Transverse colon (tissue), 4 donors: ENCODE data around the gene PCNX1. TPM values are rescaled to one million over a fixed set of nuclear protein-coding genes. Genes with fewer than 3 reads are reported as not detected.

Experiments used
- DNase-seq: peaks from one replicate; pipeline ENCODE4 v3.0.0-alpha.2; 2019
- H3K27ac ChIP-seq, 4 donors: fragments of 200-600 bp; sonication (generic); 2 replicates each; pipeline ENCODE4 v1.5.1; 2016 to 2018; ENCODE audit warnings: inconsistent platforms in 4 of 4
- H3K27me3 ChIP-seq: fragments of 200-600 bp; sonication (generic); 2 replicates; pipeline ENCODE4 v1.5.1; 2017; ENCODE audit warnings: inconsistent platforms
- H3K36me3 ChIP-seq, 4 donors: fragments of 200-600 bp; sonication (generic); 2 replicates each; pipeline ENCODE4 v1.5.1; 2017 to 2019; ENCODE audit warnings: inconsistent platforms in 4 of 4
- H3K4me1 ChIP-seq, 4 donors: fragments of 200-600 bp; sonication (generic); 2 replicates each; pipeline ENCODE4 v1.5.1; 2017 to 2020; ENCODE audit warnings: inconsistent platforms in 4 of 4
- H3K4me3 ChIP-seq, 4 donors: fragments of 200-600 bp; sonication (generic); 1 replicate in 1 of 4; 2 replicates in 3 of 4; pipeline versions ENCODE4 v1.5.1 to v1.6.1; 2017 to 2019; ENCODE audit warnings: inconsistent platforms in 4 of 4
- H3K9me3 ChIP-seq, 2 donors: fragments of 200-600 bp; sonication (generic); 2 replicates each; pipeline ENCODE4 v1.5.1; 2017 to 2019; ENCODE audit warnings: inconsistent platforms in 2 of 2
- EP300 ChIP-seq: sonication (generic); formaldehyde crosslinking; IDR thresholded peaks from one replicate; pipeline ENCODE4 v1.6.1; 2017; ENCODE audit warnings: antibody characterized with exemption, low read depth
- POLR2A ChIP-seq: fragments of 450-650 bp; IDR thresholded peaks from one replicate; pipeline ENCODE4 v1.6.1; 2016; ENCODE audit warnings: antibody characterized with exemption, mild to moderate bottlenecking, moderate library complexity
- POLR2AphosphoS5 ChIP-seq, 3 donors: sonication (generic); formaldehyde crosslinking; IDR thresholded peaks; one replicate each; pipeline ENCODE4 v1.6.1; 2016; ENCODE audit warnings: antibody characterized with exemption in 3 of 3
- WGBS, 2 donors: methylation state at CpG; one replicate each; pipeline ENCODE4 v1.1.5; 2018; ENCODE audit warnings: low coverage in 1 of 2; 5-methylcytosine and 5-hydroxymethylcytosine counted together
- in situ Hi-C, 4 donors: fragments of 200-750 bp; cut with MboI; loops; one replicate each; pipeline versions ENCODE4 v1.15.0 to v1.15.1; 2017; ENCODE audit warnings: low sequenced_read_pairs in 3 of 4, low pct_ligation_motif_present in 1 of 4, low pct_unique_long_range_greater_than_20kb in 1 of 4
- intact Hi-C: fragments of 100-400 bp; cut with DNase I; formaldehyde crosslinking; loops from one replicate; pipeline ENCODE4 v1.15.1; 2023; ENCODE audit warnings: low total_unique reads
- total RNA-seq, 4 donors: library from RNA; depleted of rRNA; stranded (reverse); fragments of >200 nt; gene quantifications; one replicate each; pipeline ENCODE4 v1.1.0, GENCODE V29; 2016
- TF ChIP-seq, protein P1 (sequence below), 5 experiments: fragments of 200-600 bp in 3 of 5; fragments of 450-650 bp in 2 of 5; sonication (generic) in 3 of 5; IDR thresholded peaks; 1 replicate in 2 of 5; 2 replicates in 3 of 5; pipeline ENCODE4 v1.5.1; 2016 to 2017; ENCODE audit warnings: antibody characterized with exemption in 5 of 5, inconsistent platforms in 3 of 5, mild to moderate bottlenecking in 2 of 5, moderate library complexity in 1 of 5

PCNX1 gene
- total RNA-seq, 4 donors from 2014 or later = 15.0 to 64.6 (median 46.0) TPM

DNA sequence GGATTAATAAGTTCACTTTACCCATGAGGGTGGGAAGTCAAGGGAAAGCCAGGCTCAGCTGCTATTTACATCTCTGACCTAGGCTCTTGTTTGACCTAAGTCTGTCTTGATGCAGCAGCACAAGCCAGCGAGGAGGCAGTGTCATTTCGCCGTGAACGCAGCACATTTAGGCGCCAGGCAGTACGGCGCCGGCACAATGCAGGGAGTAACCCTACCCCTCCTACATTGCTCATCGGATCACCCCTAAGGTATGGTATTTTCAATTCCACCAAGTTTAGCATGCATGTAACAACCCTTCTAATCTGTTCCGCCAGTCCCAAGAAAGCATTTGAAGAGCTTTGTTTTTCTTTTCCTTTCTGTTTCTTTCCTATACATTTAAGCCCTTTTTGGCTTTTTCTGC is 81.2 kb downstream of the PCNX1 start:
- no peak for DNase-seq
- Histone ChIP-seq H3K36me3 (no peaks in the 10 kb centered on the region), H3K4me1 (no peaks in the 10 kb centered on the region), H3K27ac (no peak overlapping the region), H3K4me3 (no peak overlapping the region), H3K27me3 (no peaks in the 10 kb centered on the region), H3K9me3 (no peaks in the 10 kb centered on the region)
- intact Hi-C loops (no loop called here), in situ Hi-C loops (no loop called here)
- TF ChIP-seq, protein P1, sequence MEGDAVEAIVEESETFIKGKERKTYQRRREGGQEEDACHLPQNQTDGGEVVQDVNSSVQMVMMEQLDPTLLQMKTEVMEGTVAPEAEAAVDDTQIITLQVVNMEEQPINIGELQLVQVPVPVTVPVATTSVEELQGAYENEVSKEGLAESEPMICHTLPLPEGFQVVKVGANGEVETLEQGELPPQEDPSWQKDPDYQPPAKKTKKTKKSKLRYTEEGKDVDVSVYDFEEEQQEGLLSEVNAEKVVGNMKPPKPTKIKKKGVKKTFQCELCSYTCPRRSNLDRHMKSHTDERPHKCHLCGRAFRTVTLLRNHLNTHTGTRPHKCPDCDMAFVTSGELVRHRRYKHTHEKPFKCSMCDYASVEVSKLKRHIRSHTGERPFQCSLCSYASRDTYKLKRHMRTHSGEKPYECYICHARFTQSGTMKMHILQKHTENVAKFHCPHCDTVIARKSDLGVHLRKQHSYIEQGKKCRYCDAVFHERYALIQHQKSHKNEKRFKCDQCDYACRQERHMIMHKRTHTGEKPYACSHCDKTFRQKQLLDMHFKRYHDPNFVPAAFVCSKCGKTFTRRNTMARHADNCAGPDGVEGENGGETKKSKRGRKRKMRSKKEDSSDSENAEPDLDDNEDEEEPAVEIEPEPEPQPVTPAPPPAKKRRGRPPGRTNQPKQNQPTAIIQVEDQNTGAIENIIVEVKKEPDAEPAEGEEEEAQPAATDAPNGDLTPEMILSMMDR (IDR thresholded peaks at IDR 0.05) = no peak
- TF ChIP-seq POLR2A = no peak
- WGBS, 2 donors = 90 to 96% methylated on average over 2 to 10 of the region's 10 CpGs

DNA sequence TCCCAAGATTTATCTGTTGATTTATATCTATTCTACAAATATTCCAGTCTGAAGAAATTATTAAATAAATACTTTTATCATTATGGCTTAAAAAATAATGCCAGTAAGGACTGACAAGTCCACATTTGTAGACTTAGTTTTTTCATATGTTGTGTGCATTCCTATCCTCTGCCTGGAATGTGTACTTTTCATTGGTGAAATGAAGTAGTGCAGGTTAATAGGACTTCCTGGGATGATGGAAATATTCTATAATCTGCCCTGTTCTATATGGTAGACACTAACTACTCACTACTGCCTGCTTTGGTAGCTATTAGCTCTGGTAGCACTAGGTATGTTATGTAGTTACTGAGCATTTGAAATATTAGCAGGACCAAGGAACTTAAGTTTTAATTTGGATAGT is 86.7 kb downstream of the PCNX1 start:
- Histone ChIP-seq H3K27me3 (no peaks in the 10 kb centered on the region), H3K36me3 (peaks cover 0 to 4% (median 0%) of the 10 kb centered on the region in 4 donors), H3K4me1 (peaks cover 0 to 5% (median 0%) of the 10 kb centered on the region in 4 donors), H3K27ac (no peak overlapping the region), H3K9me3 (no peaks in the 10 kb centered on the region), H3K4me3 (no peak overlapping the region)
- in situ Hi-C loops (no loop called here), intact Hi-C loops (no loop called here)
- TF ChIP-seq, protein P1 (IDR thresholded peaks at IDR 0.05) = no peak
- TF ChIP-seq EP300 (no peak), POLR2A (no peak), POLR2AphosphoS5 (IDR thresholded peaks at IDR 0.05) (no peak)
- no peak for DNase-seq

DNA sequence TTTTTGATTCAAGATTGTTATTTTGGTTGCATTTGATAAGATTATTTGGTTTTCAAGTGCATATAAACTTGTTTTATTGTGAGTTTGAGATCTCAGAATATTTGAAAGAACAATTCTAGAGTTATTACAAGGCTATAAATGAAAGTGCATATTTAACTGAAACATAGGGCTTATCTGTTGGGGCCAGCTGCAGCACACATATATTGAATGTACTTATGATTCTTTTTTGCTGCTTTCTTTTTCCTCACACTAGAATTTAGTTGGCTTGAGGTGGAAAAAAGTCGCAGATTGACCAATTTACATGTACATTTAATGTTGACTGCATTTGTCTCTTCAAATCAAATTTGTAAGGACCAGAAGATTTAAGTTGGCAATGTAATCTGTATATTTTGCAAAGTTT is 88.0 kb downstream of the PCNX1 start:
- Histone ChIP-seq H3K27me3 (no peaks in the 10 kb centered on the region), H3K36me3 (peaks cover 0 to 4% (median 0%) of the 10 kb centered on the region in 4 donors), H3K9me3 (no peaks in the 10 kb centered on the region), H3K27ac (no peak overlapping the region), H3K4me1 (peaks cover 0 to 5% (median 0%) of the 10 kb centered on the region in 4 donors), H3K4me3 (no peak overlapping the region)
- TF ChIP-seq POLR2A = no peak
- no peak for TF ChIP-seq EP300
- no peak for TF ChIP-seq POLR2AphosphoS5 (IDR thresholded peaks at IDR 0.05)
- TF ChIP-seq, protein P1 (IDR thresholded peaks at IDR 0.05) = no peak
- intact Hi-C loops (no loop called here), in situ Hi-C loops (no loop called here)
- WGBS, 2 donors = 89 to 95% methylated on average over 1 of the region's 1 CpG
- DNase-seq = no peak

DNA sequence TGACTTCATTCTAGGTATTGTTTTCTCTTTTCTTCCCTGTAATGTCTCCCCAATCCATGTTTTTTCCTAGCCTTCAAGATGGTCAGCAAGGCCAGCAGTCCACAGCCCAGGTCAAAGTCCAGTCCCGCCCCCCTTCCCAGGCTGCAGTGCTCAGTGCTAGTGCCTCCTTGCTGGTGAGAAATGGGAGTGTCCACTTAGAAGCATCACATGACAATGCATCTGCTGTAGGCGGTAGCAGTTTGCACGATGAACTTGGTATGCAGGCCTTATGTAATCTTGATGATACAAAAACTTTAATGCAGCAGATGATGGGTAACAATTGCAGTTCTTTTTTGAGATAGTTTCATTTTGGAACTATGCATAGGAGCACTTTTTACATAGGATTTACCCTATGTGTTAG is 88.4 kb downstream of the PCNX1 start:
- in situ Hi-C loops = no loop called here
- WGBS, 2 donors = 79 to 84% methylated on average over 3 of the region's 3 CpGs
- Histone ChIP-seq H3K4me3 (no peak overlapping the region), H3K27ac (no peak overlapping the region), H3K27me3 (no peaks in the 10 kb centered on the region), H3K36me3 (peaks cover 0 to 4% (median 0%) of the 10 kb centered on the region in 4 donors), H3K9me3 (no peaks in the 10 kb centered on the region), H3K4me1 (peaks cover 0 to 5% (median 0%) of the 10 kb centered on the region in 4 donors)
- peak; percentile 21 for DNase-seq
- TF ChIP-seq POLR2A (no peak), EP300 (no peak)
- TF ChIP-seq, protein P1 (IDR thresholded peaks at IDR 0.05) = no peak
- intact Hi-C loops = no loop called here
